IMR-90 (cell line): ENCODE data around the gene RETN. TPM values are rescaled to one million over a fixed set of nuclear protein-coding genes. Genes with fewer than 3 reads are reported as not detected.

Experiments
- ATAC-seq: fragments of 200-7000 bp; cut with Tn5 transposase; 2 replicates; pipeline ENCODE4 v1.9.1; 2020; ENCODE audit warnings: low read depth, mild to moderate bottlenecking, moderate library complexity
- BruUV-seq: library from RNA; stranded (reverse); fragments of 400-500 nt; replicated peaks from 2 replicates; lab custom pipeline; 2021; lab: Mats Ljungman, UMichigan
- CTCF ChIA-PET: fragments of 300-600 bp; formaldehyde crosslinking; extraction: SDS; loops from one replicate; lab custom pipeline; 2021; ENCODE audit warnings: antibody characterized with exemption; lab: Yijun Ruan, JAX
- POLR2A ChIA-PET: fragments of 300-600 bp; sonication (Branson Sonifier 250); formaldehyde crosslinking; loops from one replicate; lab custom pipeline; 2022; ENCODE audit warnings: antibody characterized with exemption; ENCODE audit not compliant: unreplicated experiment; lab: Charles Lee
- DNase-seq: peaks from one replicate; pipeline ENCODE4 v3.0.0; 2013
- H2AFZ ChIP-seq: replicated peaks from 2 replicates; pipeline ENCODE3; 2013; ENCODE audit warnings: low read length, mild to moderate bottlenecking; ENCODE audit not compliant: poor library complexity
- H2AK5ac ChIP-seq: 2 replicates; pipeline ENCODE4 v1.6.1; 2013; ENCODE audit warnings: low read depth, low read length, inconsistent platforms
- H2AK9ac ChIP-seq: replicated peaks from 2 replicates; pipeline ENCODE3; 2013; ENCODE audit warnings: mild to moderate bottlenecking, low read depth, low read length, moderate library complexity; ENCODE audit not compliant: poor library complexity
- H2BK120ac ChIP-seq: 2 replicates; pipeline ENCODE4 v1.6.1; 2013; ENCODE audit warnings: low read depth, low read length, inconsistent platforms
- H2BK15ac ChIP-seq: 3 replicates; pipeline ENCODE4 v1.6.1; 2013; ENCODE audit warnings: low read depth, low read length, inconsistent platforms
- H2BK20ac ChIP-seq: 2 replicates; pipeline ENCODE4 v1.6.1; 2013; ENCODE audit warnings: low read depth, mild to moderate bottlenecking, inconsistent platforms, low read length, moderate library complexity
- H2BK5ac ChIP-seq: 2 replicates; pipeline ENCODE4 v1.6.1; 2013; ENCODE audit warnings: mild to moderate bottlenecking, low read depth, low read length, inconsistent platforms; ENCODE audit not compliant: poor library complexity, severe bottlenecking
- H3K14ac ChIP-seq: replicated peaks from 2 replicates; pipeline ENCODE4 v1.6.1; 2013; ENCODE audit warnings: low read depth, low read length, inconsistent platforms
- H3K18ac ChIP-seq: 2 replicates; pipeline ENCODE4 v1.6.1; 2013; ENCODE audit warnings: low read depth, low read length, control low read depth
- H3K23ac ChIP-seq: 2 replicates; pipeline ENCODE4 v1.6.1; 2013; ENCODE audit warnings: low read depth, low read length, inconsistent platforms
- H3K27ac ChIP-seq: 2 replicates; pipeline ENCODE4 v1.5.1; 2013; ENCODE audit warnings: mild to moderate bottlenecking, control low read depth, low read length; ENCODE audit not compliant: insufficient read depth
- H3K27me3 ChIP-seq: 2 replicates; pipeline ENCODE4 v1.6.1; 2013; ENCODE audit warnings: low read length; ENCODE audit not compliant: control insufficient read depth, insufficient read depth
- H3K36me3 ChIP-seq: 2 replicates; pipeline ENCODE4 v1.6.1; 2013; ENCODE audit warnings: low read length, mixed read lengths; ENCODE audit not compliant: control insufficient read depth, insufficient read depth
- H3K4ac ChIP-seq: 2 replicates; pipeline ENCODE4 v1.6.1; 2013; ENCODE audit warnings: low read depth, low read length, inconsistent platforms
- H3K4me1 ChIP-seq: 2 replicates; pipeline ENCODE4 v1.6.1; 2013; ENCODE audit warnings: low read length, mixed read lengths; ENCODE audit not compliant: control insufficient read depth, insufficient read depth
- H3K4me2 ChIP-seq: 2 replicates; pipeline ENCODE4 v1.6.1; 2013; ENCODE audit warnings: low read depth, mild to moderate bottlenecking, control low read depth, low read length, moderate library complexity
- H3K4me3 ChIP-seq: 2 replicates; pipeline ENCODE4 v1.5.1; 2013; ENCODE audit warnings: low read depth, mild to moderate bottlenecking, control low read depth, low read length, moderate library complexity; ENCODE audit not compliant: insufficient read depth
- H3K56ac ChIP-seq: 2 replicates; pipeline ENCODE4 v1.6.1; 2013; ENCODE audit warnings: low read length, inconsistent platforms; ENCODE audit not compliant: insufficient read depth; ENCODE audit errors: extremely low read depth
- H3K79me1 ChIP-seq, 2 experiments: 2 replicates each; pipeline ENCODE4 v1.6.1; 2013; ENCODE audit warnings: low read length in 2 of 2, inconsistent platforms in 1 of 2, low read depth in 1 of 2
- H3K9ac ChIP-seq: 2 replicates; pipeline ENCODE4 v1.6.1; 2013; ENCODE audit warnings: low read depth, low read length, control low read depth
- H3K9me1 ChIP-seq: 2 replicates; pipeline ENCODE4 v1.6.1; 2013; ENCODE audit warnings: low read length, inconsistent platforms; ENCODE audit not compliant: insufficient read depth
- H3K9me3 ChIP-seq: 2 replicates; pipeline ENCODE4 v1.6.1; 2013; ENCODE audit warnings: low read length; ENCODE audit not compliant: control insufficient read depth, insufficient read depth
- H4K20me1 ChIP-seq: 2 replicates; pipeline ENCODE4 v1.6.1; 2013; ENCODE audit warnings: low read length, inconsistent platforms; ENCODE audit not compliant: insufficient read depth
- H4K5ac ChIP-seq: 2 replicates; pipeline ENCODE4 v1.6.1; 2013; ENCODE audit warnings: mild to moderate bottlenecking, low read depth, low read length, control low read depth
- H4K8ac ChIP-seq, 2 experiments: 2 replicates each; pipeline ENCODE4 v1.6.1; 2013; ENCODE audit warnings: low read depth in 2 of 2, low read length in 2 of 2, control low read depth in 1 of 2, inconsistent platforms in 1 of 2
- H4K91ac ChIP-seq: 2 replicates; pipeline ENCODE4 v1.6.1; 2013; ENCODE audit warnings: low read depth, low read length, inconsistent platforms; ENCODE audit not compliant: insufficient read depth
- BHLHE40 ChIP-seq: fragments of 150-350 bp; IDR thresholded peaks from 2 replicates; pipeline ENCODE4 v1.6.1; 2016; ENCODE audit warnings: mild to moderate bottlenecking, low read depth, low read length
- CEBPB ChIP-seq: IDR thresholded peaks from 2 replicates; pipeline ENCODE4 v1.6.1; 2012; ENCODE audit warnings: low read depth, low read length, improper control_type of control experiment
- CHD1 ChIP-seq: IDR thresholded peaks from 2 replicates; pipeline ENCODE4 v1.6.1; 2012; ENCODE audit warnings: low read depth, low read length, improper control_type of control experiment
- CTCF ChIP-seq: conservative IDR thresholded peaks from 2 replicates; pipeline ENCODE4 v1.5.1; 2012; ENCODE audit warnings: mild to moderate bottlenecking, low read depth, low read length, improper control_type of control experiment
- ELK1 ChIP-seq: fragments of 150-350 bp; IDR thresholded peaks from 2 replicates; pipeline ENCODE4 v1.6.1; 2016; ENCODE audit warnings: low read depth, mild to moderate bottlenecking, low read length, moderate library complexity, borderline replicate concordance
- FOS ChIP-seq: fragments of 150-350 bp; IDR thresholded peaks from 2 replicates; pipeline ENCODE4 v1.6.1; 2016; ENCODE audit warnings: low read depth, low read length
- MAFK ChIP-seq: IDR thresholded peaks from 2 replicates; pipeline ENCODE4 v1.6.1; 2012; ENCODE audit warnings: low read depth, low read length, improper control_type of control experiment
- MAZ ChIP-seq: IDR thresholded peaks from 2 replicates; pipeline ENCODE4 v1.6.1; 2012; ENCODE audit warnings: low read depth, mild to moderate bottlenecking, low read length, improper control_type of control experiment, moderate library complexity, borderline replicate concordance
- MXI1 ChIP-seq: IDR thresholded peaks from 2 replicates; pipeline ENCODE4 v1.6.1; 2012; ENCODE audit warnings: low read depth, mild to moderate bottlenecking, low read length, moderate library complexity, borderline replicate concordance
- NFE2L2 ChIP-seq: fragments of 150-350 bp; IDR thresholded peaks from 2 replicates; pipeline ENCODE4 v1.6.1; 2016; ENCODE audit warnings: low read depth, mild to moderate bottlenecking, low read length
- POLR2A ChIP-seq: IDR thresholded peaks from 2 replicates; pipeline ENCODE4 v1.6.1; 2012; ENCODE audit warnings: mild to moderate bottlenecking, low read depth, low read length
- RAD21 ChIP-seq: IDR thresholded peaks from 2 replicates; pipeline ENCODE4 v1.6.1; 2012; ENCODE audit warnings: low read length, improper control_type of control experiment
- RCOR1 ChIP-seq: IDR thresholded peaks from 2 replicates; pipeline ENCODE4 v1.6.1; 2012; ENCODE audit warnings: mild to moderate bottlenecking, low read length, improper control_type of control experiment; ENCODE audit not compliant: insufficient replicate concordance
- RFX5 ChIP-seq: IDR thresholded peaks from 2 replicates; pipeline ENCODE4 v1.8.0; 2012; ENCODE audit warnings: low read depth, mild to moderate bottlenecking, low read length, moderate library complexity
- SMC3 ChIP-seq: fragments of 150-350 bp; IDR thresholded peaks from 2 replicates; pipeline ENCODE4 v1.6.1; 2016; ENCODE audit warnings: low read depth, mild to moderate bottlenecking, antibody characterized with exemption, low read length, moderate library complexity
- USF2 ChIP-seq: fragments of 150-350 bp; IDR thresholded peaks from 2 replicates; pipeline ENCODE4 v1.6.1; 2017; ENCODE audit warnings: mild to moderate bottlenecking, antibody characterized with exemption, low read length, low read depth
- WGBS, 2 experiments: methylation state at CpG; one replicate each; pipeline versions ENCODE4 v1.1.5 to v1.1.7; 2013; ENCODE audit warnings: missing lambda C conversion rate in 2 of 2; ENCODE audit not compliant: insufficient read length in 1 of 2; ENCODE audit errors: extremely low coverage in 2 of 2; 5-methylcytosine and 5-hydroxymethylcytosine counted together
- dilution Hi-C: fragments of 300-500 bp; cut with HindIII; formaldehyde crosslinking; loops from one replicate; pipeline ENCODE4 v1.14.3; 2018; ENCODE audit warnings: low sequenced_read_pairs; ENCODE audit not compliant: unreplicated experiment
- in situ Hi-C: fragments of 300-500 bp; cut with MboI; formaldehyde crosslinking; loops from 3 replicates; pipeline ENCODE4 v1.14.3; 2019; ENCODE audit warnings: low sequenced_read_pairs, inconsistent platforms, mixed read lengths
- intact Hi-C: fragments of 100-400 bp; cut with micrococcal nuclease; formaldehyde crosslinking; loops from 2 replicates; pipeline ENCODE4 v1.10.0; 2022
- polyA plus RNA-seq, 3 experiments: library from polyadenylated mRNA; depleted of rRNA; stranded (reverse); fragments of >200 nt; gene quantifications; 2 replicates each; pipeline ENCODE4 v1.2.3, GENCODE V29; 2012; ENCODE audit warnings: low replicate concordance in 1 of 3
- total RNA-seq: library from RNA; depleted of rRNA; stranded (reverse); fragments of >200 nt; gene quantifications from 2 replicates; pipeline ENCODE4 v1.2.3, GENCODE V29; 2012

Gene RETN
- total and polyA plus RNA-seq, 2 of the 4 experiments (the other 2 are of a cell fraction), result not detected

- Histone ChIP-seq H2BK20ac (no peak overlapping the region), H3K14ac (no peak overlapping the region), H3K56ac (no peak overlapping the region), H3K23ac (no peak overlapping the region), H2AFZ (no peak overlapping the region), H3K9ac (no peak overlapping the region), H3K4me1 (no peaks in the 10 kb centered on the region), H2AK5ac (no peak overlapping the region), H3K27me3 (peaks cover 7% of the 10 kb centered on the region; the same call in 1 of the 2 replicates), H3K18ac (no peak overlapping the region), H3K4me3 (no peak overlapping the region), H3K9me1 (no peaks in the 10 kb centered on the region), H3K79me1 (no peaks in the 10 kb centered on the region), H2AK9ac (no peak overlapping the region), H3K4ac (no peak overlapping the region), H4K91ac (no peak overlapping the region), H3K9me3 (no peaks in the 10 kb centered on the region), H4K5ac (no peak overlapping the region), H2BK120ac (no peak overlapping the region), H2BK5ac (no peak overlapping the region), H3K4me2 (no peak overlapping the region), H3K36me3 (no peaks in the 10 kb centered on the region), H2BK15ac (no peak overlapping the region), H4K8ac (no peak overlapping the region), H4K20me1 (no peaks in the 10 kb centered on the region), H3K27ac (no peak overlapping the region)
- intact Hi-C loops (no loop called here), dilution Hi-C loops (no loop called here), in situ Hi-C loops (no loop called here)
- TF ChIP-seq MXI1 (no peak), CHD1 (no peak), RAD21 (no peak), BHLHE40 (no peak), USF2 (no peak), ELK1 (no peak), CTCF (no peak), SMC3 (no peak), MAFK (no peak), MAZ (no peak), FOS (no peak), RFX5 (no peak), RCOR1 (no peak), CEBPB (no peak), POLR2A (no peak), NFE2L2 (no peak)
- DNase-seq (no peak), ATAC-seq (no peak)
- no TSS peak for BruUV-seq
- POLR2A ChIA-PET, result no interaction called here
- 90% methylated on average over 22 of the region's 26 CpGs; no CpG with 5 or more reads in 1 of the 2 experiments for WGBS, 2 experiments
- CTCF ChIA-PET, result no interaction called here
These were observed 21.7 kb upstream of the RETN start for GRCh38 chr19:7647156-7647555.
